ENCODE measurements around the gene UGT2A3. TPM values are rescaled to one million over a fixed set of nuclear protein-coding genes. Genes with fewer than 3 reads are reported as not detected.

Gene UGT2A3
- total RNA-seq, 1 experiment from 2014 or later = 2.9 TPM

- BruUV-seq (replicated peaks) = no TSS peak
- peaks cover 12% of the 10 kb centered on the region for H3K4me1 Mint-ChIP-seq (ENCODE audit: low read depth, unreplicated experiment)
- DNase-seq = no peak
- no peaks in the 10 kb centered on the region for H3K27me3 Mint-ChIP-seq (ENCODE audit: unreplicated experiment)
- peaks cover 2% of the 10 kb centered on the region for H3K9me3 Mint-ChIP-seq (ENCODE audit: low read depth, unreplicated experiment)
- no peaks in the 10 kb centered on the region for H3K36me3 Mint-ChIP-seq (ENCODE audit: insufficient read depth, unreplicated experiment)
- CTCF ChIA-PET = no interaction called here
- no peak for TF ChIP-seq CTCF (IDR thresholded peaks at IDR 0.05; ENCODE audit: unreplicated experiment)
- H3K27ac Mint-ChIP-seq (ENCODE audit: unreplicated experiment) = no peak overlapping the region
- no peak overlapping the region for H3K4me3 Mint-ChIP-seq (ENCODE audit: low read depth, unreplicated experiment)
- intact Hi-C loops (cut with micrococcal nuclease; ENCODE audit: unreplicated experiment) = no loop called here
Observed at GRCh38 chr4:68912807-68913206, 38.8 kb downstream of the UGT2A3 start.

GRCh38 chr4:68909385-68909784 lies 42.2 kb downstream of the UGT2A3 start:
- intact Hi-C loops (cut with micrococcal nuclease; ENCODE audit: unreplicated experiment) = loop anchor here (5.0 kb wide), 5 partner anchors 37 to 412 kb away; partner anchors contain the start of gene UGT2A3
- H3K36me3 Mint-ChIP-seq (ENCODE audit: insufficient read depth, unreplicated experiment) = peaks cover 13% of the 10 kb centered on the region
- CTCF ChIA-PET = no interaction called here

GRCh38 chr4:68907788-68908700 lies 43.6 kb downstream of the UGT2A3 start:
- no peak for TF ChIP-seq CTCF (IDR thresholded peaks at IDR 0.05; ENCODE audit: unreplicated experiment)
- Mint-ChIP-seq H3K36me3 (ENCODE audit: insufficient read depth, unreplicated experiment) (peaks cover 13% of the 10 kb centered on the region), H3K4me1 (ENCODE audit: low read depth, unreplicated experiment) (peaks cover 45% of the 10 kb centered on the region), H3K4me3 (ENCODE audit: low read depth, unreplicated experiment) (no peak overlapping the region), H3K27me3 (ENCODE audit: unreplicated experiment) (no peaks in the 10 kb centered on the region), H3K9me3 (ENCODE audit: low read depth, unreplicated experiment) (no peaks in the 10 kb centered on the region), H3K27ac (ENCODE audit: unreplicated experiment) (peak overlapping the region; percentile 97)
- no TSS peak for BruUV-seq (replicated peaks)
- intact Hi-C loops (cut with micrococcal nuclease; ENCODE audit: unreplicated experiment) = loop anchor here (2.0 to 5.0 kb wide), 8 partner anchors 36 to 411 kb away; partner anchors contain the start of gene UGT2A3
- DNase-seq = no peak
- CTCF ChIA-PET = interaction anchor here (0.6 kb wide), 1 partner anchor 1125 kb away, joined by 3 read pairs; no protein-coding TSS in a partner anchor

More at GRCh38 chr4:68909385-68909784, 42.2 kb downstream of the UGT2A3 start:
- no peak overlapping the region for H3K4me3 Mint-ChIP-seq (ENCODE audit: low read depth, unreplicated experiment)
- TF ChIP-seq CTCF (IDR thresholded peaks at IDR 0.05; ENCODE audit: unreplicated experiment) = no peak
- H3K27ac Mint-ChIP-seq (ENCODE audit: unreplicated experiment) = peak overlapping the region; percentile 79
- no peak for DNase-seq
- H3K27me3 Mint-ChIP-seq (ENCODE audit: unreplicated experiment) = no peaks in the 10 kb centered on the region
- no TSS peak for BruUV-seq (replicated peaks)
- no peaks in the 10 kb centered on the region for H3K9me3 Mint-ChIP-seq (ENCODE audit: low read depth, unreplicated experiment)
- H3K4me1 Mint-ChIP-seq (ENCODE audit: low read depth, unreplicated experiment) = peaks cover 43% of the 10 kb centered on the region

- DNase-seq = no peak
- peak overlapping the region; percentile 84 for H3K4me3 Mint-ChIP-seq (ENCODE audit: low read depth, unreplicated experiment)
- BruUV-seq (replicated peaks) = no TSS peak
- H3K9me3 Mint-ChIP-seq (ENCODE audit: low read depth, unreplicated experiment) = no peaks in the 10 kb centered on the region
- H3K4me1 Mint-ChIP-seq (ENCODE audit: low read depth, unreplicated experiment) = peaks cover 45% of the 10 kb centered on the region
- peak overlapping the region; percentile 97 for H3K27ac Mint-ChIP-seq (ENCODE audit: unreplicated experiment)
- CTCF ChIA-PET = no interaction called here
- peaks cover 13% of the 10 kb centered on the region for H3K36me3 Mint-ChIP-seq (ENCODE audit: insufficient read depth, unreplicated experiment)
- no peaks in the 10 kb centered on the region for H3K27me3 Mint-ChIP-seq (ENCODE audit: unreplicated experiment)
- TF ChIP-seq CTCF (IDR thresholded peaks at IDR 0.05; ENCODE audit: unreplicated experiment) = no peak
- intact Hi-C loops (cut with micrococcal nuclease; ENCODE audit: unreplicated experiment) = loop anchor here (2.0 to 5.0 kb wide), 8 partner anchors 35 to 410 kb away; partner anchors contain the start of gene UGT2A3
Observed at GRCh38 chr4:68907245-68907644, 44.4 kb downstream of the UGT2A3 start.
